HL-60 (cell line): Measurements from ENCODE around the gene ENPP7.
A peak's percentile ranks its signal among the peaks of the same experiment; 100 is the strongest.

Source experiments
- DNase-seq, 2 experiments: peaks; one replicate each; pipeline ENCODE4 v3.0.0-alpha.2; 2010 to 2020; ENCODE audit warnings: low read depth in 1 of 2, low spot score in 1 of 2
- H3K27ac ChIP-seq: fragments of 250-450 bp; sonication (Bioruptor Pico); replicated peaks from 2 replicates; pipeline ENCODE4 v1.5.1; 2020; ENCODE audit warnings: mild to moderate bottlenecking, moderate library complexity
- H3K27me3 ChIP-seq: fragments of 250-450 bp; sonication (Bioruptor Pico); 2 replicates; pipeline ENCODE4 v1.5.1; 2021; ENCODE audit warnings: mild to moderate bottlenecking, moderate library complexity; ENCODE audit not compliant: insufficient read depth, poor library complexity, severe bottlenecking
- H3K4me3 ChIP-seq: replicated peaks from 2 replicates; pipeline ENCODE4 v1.5.1; 2011; ENCODE audit warnings: mild to moderate bottlenecking, control low read depth, low read length; ENCODE audit not compliant: insufficient read depth
- GABPA ChIP-seq: IDR thresholded peaks from 2 replicates; pipeline ENCODE4 v1.6.1; 2012; ENCODE audit warnings: low read depth
- POLR2AphosphoS5 ChIP-seq: IDR thresholded peaks from 2 replicates; pipeline ENCODE4 v1.6.1; 2012; ENCODE audit warnings: low read depth
- REST ChIP-seq: IDR thresholded peaks from 2 replicates; pipeline ENCODE4 v1.6.1; 2012; ENCODE audit warnings: low read depth; ENCODE audit not compliant: insufficient replicate concordance
- SPI1 ChIP-seq: IDR thresholded peaks from 2 replicates; pipeline ENCODE4 v1.6.1; 2012; ENCODE audit warnings: low read depth, mild to moderate bottlenecking, borderline replicate concordance
- TF ChIP-seq, protein P1 (sequence below): IDR thresholded peaks from one replicate; pipeline ENCODE4 v1.5.1; 2011; ENCODE audit warnings: low read length, control low read depth, inconsistent platforms; ENCODE audit not compliant: insufficient read depth

Gene ENPP7

GRCh38 chr17:79776376-79777119 is 45.8 kb downstream of the ENPP7 start:
- peaks cover 31% of the 10 kb centered on the region for H3K27me3 ChIP-seq
- no peak overlapping the region for H3K4me3 ChIP-seq
- H3K27ac ChIP-seq: no peak overlapping the region
- DNase-seq: no peak
- no peak for TF ChIP-seq POLR2AphosphoS5
- TF ChIP-seq GABPA: no peak
- TF ChIP-seq, protein P1, sequence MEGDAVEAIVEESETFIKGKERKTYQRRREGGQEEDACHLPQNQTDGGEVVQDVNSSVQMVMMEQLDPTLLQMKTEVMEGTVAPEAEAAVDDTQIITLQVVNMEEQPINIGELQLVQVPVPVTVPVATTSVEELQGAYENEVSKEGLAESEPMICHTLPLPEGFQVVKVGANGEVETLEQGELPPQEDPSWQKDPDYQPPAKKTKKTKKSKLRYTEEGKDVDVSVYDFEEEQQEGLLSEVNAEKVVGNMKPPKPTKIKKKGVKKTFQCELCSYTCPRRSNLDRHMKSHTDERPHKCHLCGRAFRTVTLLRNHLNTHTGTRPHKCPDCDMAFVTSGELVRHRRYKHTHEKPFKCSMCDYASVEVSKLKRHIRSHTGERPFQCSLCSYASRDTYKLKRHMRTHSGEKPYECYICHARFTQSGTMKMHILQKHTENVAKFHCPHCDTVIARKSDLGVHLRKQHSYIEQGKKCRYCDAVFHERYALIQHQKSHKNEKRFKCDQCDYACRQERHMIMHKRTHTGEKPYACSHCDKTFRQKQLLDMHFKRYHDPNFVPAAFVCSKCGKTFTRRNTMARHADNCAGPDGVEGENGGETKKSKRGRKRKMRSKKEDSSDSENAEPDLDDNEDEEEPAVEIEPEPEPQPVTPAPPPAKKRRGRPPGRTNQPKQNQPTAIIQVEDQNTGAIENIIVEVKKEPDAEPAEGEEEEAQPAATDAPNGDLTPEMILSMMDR: no peak
- no peak for TF ChIP-seq SPI1
- no peak for TF ChIP-seq REST

- Histone ChIP-seq H3K27ac (no peak overlapping the region), H3K4me3 (peak overlapping the region; percentile 55), H3K27me3 (peaks cover 31% of the 10 kb centered on the region)
- TF ChIP-seq REST (no peak), SPI1 (no peak), GABPA (no peak), POLR2AphosphoS5 (no peak)
- TF ChIP-seq, protein P1: no peak
- DNase-seq: peak; percentile 39 to 44
Observed at GRCh38 chr17:79777120-79777893, 46.6 kb downstream of the ENPP7 start.

- TF ChIP-seq, protein P1: no peak
- no peak for TF ChIP-seq GABPA
- TF ChIP-seq REST: no peak
- TF ChIP-seq SPI1: no peak
- TF ChIP-seq POLR2AphosphoS5: no peak
- peak in 1 of 2 experiments; percentile 58 for DNase-seq
- Histone ChIP-seq H3K27ac (no peak within 1 kb of the TSS), H3K27me3 (peaks cover 31% of the 10 kb centered on the region), H3K4me3 (peak within 1 kb of the TSS; percentile 60)
Observed at GRCh38 chr17:79777894-79778503, 47.3 kb downstream of the ENPP7 start, which contains the start of gene CBX2. Gene CBX2, plus strand, starts transcription at chr17:79778148. Its CDS starts 88 bp downstream, at chr17:79778236.
